Liver (tissue), 3 donors: Measurements from ENCODE around the gene CELF1.

ENCODE experiments used
- CTCF ChIP-seq: fragments of 150-350 bp; IDR thresholded peaks from 2 replicates; pipeline ENCODE4 v1.5.1; 2017; ENCODE audit warnings: improper control_type of control experiment, low read depth, low read length; ENCODE audit not compliant: missing input control
- EGR1 ChIP-seq, 2 donors: IDR thresholded peaks; 2 replicates each; pipeline ENCODE4 v1.6.1; 2016 to 2018; ENCODE audit warnings: antibody characterized with exemption in 2 of 2, low read depth in 2 of 2
- FOXA1 ChIP-seq: IDR thresholded peaks from 2 replicates; pipeline ENCODE4 v1.6.1; 2016; ENCODE audit warnings: antibody characterized with exemption
- GABPA ChIP-seq, 2 donors: IDR thresholded peaks in 1 of 2; conservative IDR thresholded peaks in 1 of 2; 2 replicates each; pipeline ENCODE4 v1.6.1; 2016; ENCODE audit warnings: antibody characterized with exemption in 2 of 2, mild to moderate bottlenecking in 1 of 2, moderate library complexity in 1 of 2
- HNF4G ChIP-seq: IDR thresholded peaks from 2 replicates; pipeline ENCODE4 v1.6.1; 2016; ENCODE audit warnings: antibody characterized with exemption
- JUND ChIP-seq, 2 donors: IDR thresholded peaks; 2 replicates each; pipeline ENCODE4 v1.6.1; 2016; ENCODE audit warnings: antibody characterized with exemption in 2 of 2
- RAD21 ChIP-seq, 2 donors: IDR thresholded peaks; 2 replicates each; pipeline ENCODE4 v1.6.1; 2016; ENCODE audit warnings: antibody characterized with exemption in 2 of 2, mild to moderate bottlenecking in 2 of 2
- REST ChIP-seq: IDR thresholded peaks from 2 replicates; pipeline ENCODE4 v1.6.1; 2016; ENCODE audit warnings: antibody characterized with exemption, mild to moderate bottlenecking
- RXRA ChIP-seq, 2 donors: IDR thresholded peaks; 2 replicates each; pipeline ENCODE4 v1.6.1; 2017 to 2018; ENCODE audit warnings: antibody characterized with exemption in 2 of 2, mild to moderate bottlenecking in 1 of 2
- SP1 ChIP-seq: IDR thresholded peaks from 2 replicates; pipeline ENCODE4 v1.6.1; 2018; ENCODE audit warnings: antibody characterized with exemption, mild to moderate bottlenecking
- TAF1 ChIP-seq: conservative IDR thresholded peaks from 2 replicates; pipeline ENCODE4 v1.6.1; 2016; ENCODE audit warnings: antibody characterized with exemption, mild to moderate bottlenecking
- YY1 ChIP-seq: IDR thresholded peaks from 2 replicates; pipeline ENCODE4 v1.6.1; 2016; ENCODE audit warnings: antibody characterized with exemption, mild to moderate bottlenecking
- TF ChIP-seq, protein P1 (sequence below): IDR thresholded peaks from 2 replicates; pipeline ENCODE4 v1.6.1; 2016; ENCODE audit warnings: antibody characterized with exemption
- TF ChIP-seq, protein P2 (sequence below): IDR thresholded peaks from 2 replicates; pipeline ENCODE4 v1.6.1; 2016; ENCODE audit warnings: antibody characterized with exemption
- donor health status: healthy.
- donor health status: healthy.

DNA sequence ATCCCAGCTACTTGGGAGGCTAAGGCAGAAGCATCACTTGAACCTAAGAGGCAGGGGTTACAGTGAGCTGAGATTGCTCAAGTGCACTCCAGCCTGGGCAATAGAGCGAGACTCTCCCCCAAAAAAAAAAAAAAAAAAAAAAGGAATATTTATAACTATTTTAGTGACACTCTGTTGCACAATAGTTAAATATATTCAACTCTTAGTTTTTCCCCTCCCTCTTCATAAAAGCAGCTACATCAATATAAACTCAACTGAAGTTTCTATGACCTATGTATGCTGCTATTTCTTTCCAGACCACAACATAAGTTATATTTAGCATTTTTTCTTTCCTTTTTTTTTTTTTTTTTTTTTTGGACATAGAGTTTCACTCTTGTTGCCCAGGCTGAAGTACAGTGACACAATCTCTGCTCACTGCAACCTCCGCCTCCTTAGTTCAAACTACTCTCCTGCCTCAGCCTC is 19.2 kb downstream of the CELF1 start:
- no peak for TF ChIP-seq CTCF
- TF ChIP-seq RAD21 (IDR thresholded peaks at IDR 0.05): no peak
- TF ChIP-seq EGR1 (IDR thresholded peaks at IDR 0.05; ENCODE audit: low read depth in 2 of 2): no peak
- TF ChIP-seq TAF1: no peak
- TF ChIP-seq GABPA (IDR thresholded peaks at IDR 0.05 in 1 of 2, conservative IDR thresholded peaks at IDR 0.05 in 1 of 2): no peak
- TF ChIP-seq, protein P1, sequence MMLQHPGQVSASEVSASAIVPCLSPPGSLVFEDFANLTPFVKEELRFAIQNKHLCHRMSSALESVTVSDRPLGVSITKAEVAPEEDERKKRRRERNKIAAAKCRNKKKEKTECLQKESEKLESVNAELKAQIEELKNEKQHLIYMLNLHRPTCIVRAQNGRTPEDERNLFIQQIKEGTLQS: no peak
- TF ChIP-seq FOXA1: no peak
- TF ChIP-seq REST: no peak
- TF ChIP-seq, protein P2, sequence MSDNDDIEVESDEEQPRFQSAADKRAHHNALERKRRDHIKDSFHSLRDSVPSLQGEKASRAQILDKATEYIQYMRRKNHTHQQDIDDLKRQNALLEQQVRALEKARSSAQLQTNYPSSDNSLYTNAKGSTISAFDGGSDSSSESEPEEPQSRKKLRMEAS: no peak
- no peak for TF ChIP-seq HNF4G
- TF ChIP-seq YY1: no peak
- TF ChIP-seq SP1: no peak
- no peak for TF ChIP-seq JUND (IDR thresholded peaks at IDR 0.05)
- no peak for TF ChIP-seq RXRA (IDR thresholded peaks at IDR 0.05)
